Measurements from ENCODE around the gene EEIG1. TPM values are rescaled to one million over a fixed set of nuclear protein-coding genes. Genes with fewer than 3 reads are reported as not detected.

The EEIG1 gene
- total RNA-seq, 1 donor from 2014 or later = 39.1 TPM

DNA sequence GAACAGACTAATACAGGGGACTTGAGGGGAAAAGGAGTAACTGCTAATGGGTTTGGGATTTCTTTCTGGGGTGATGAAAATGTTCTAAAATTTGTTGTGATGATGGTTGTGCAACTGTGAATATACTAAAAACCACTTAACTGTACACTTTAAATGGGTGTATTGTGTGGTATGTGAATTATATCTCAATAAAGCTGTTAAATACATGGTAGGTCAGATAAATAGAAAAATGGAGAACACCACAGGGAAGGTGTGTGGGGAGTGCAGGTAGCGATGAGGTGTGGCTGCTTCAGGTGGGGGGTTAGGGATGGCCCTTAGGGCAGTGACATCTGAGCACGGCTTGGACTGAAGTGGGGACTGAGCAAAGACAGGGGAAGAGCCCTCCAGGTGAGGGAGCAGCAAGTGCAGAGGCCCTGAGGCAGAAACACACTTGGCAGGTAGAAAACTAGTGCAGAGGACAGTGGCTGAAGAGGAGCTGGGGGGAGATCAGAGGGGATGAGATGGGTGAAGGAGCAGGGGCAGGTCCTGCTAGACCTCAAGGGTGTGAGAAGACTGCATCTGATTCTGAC, 20.9 kb downstream of the EEIG1 start:
- no peak for DNase-seq (ENCODE audit: low read depth)

DNA sequence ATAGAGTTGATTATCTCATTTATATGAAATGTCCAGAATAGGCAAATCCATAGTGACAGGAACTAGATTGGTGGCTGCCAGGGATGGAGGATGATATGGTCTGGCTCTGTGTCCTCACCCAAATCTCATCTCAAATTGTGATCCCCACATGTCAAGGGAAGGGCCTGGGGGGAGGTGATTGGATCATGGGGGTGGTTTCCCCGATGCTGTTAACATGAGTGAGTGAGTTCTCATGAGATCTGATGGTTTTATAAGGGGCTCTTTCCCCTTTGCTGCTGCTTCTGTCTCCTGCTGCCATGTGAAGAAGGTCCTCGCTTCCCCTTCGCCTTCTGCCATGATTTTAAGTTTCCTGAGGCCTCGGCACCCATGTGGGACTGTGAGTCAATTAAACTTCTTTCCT, 21.4 kb downstream of the EEIG1 start:
- DNase-seq (ENCODE audit: low read depth) = no peak

DNA sequence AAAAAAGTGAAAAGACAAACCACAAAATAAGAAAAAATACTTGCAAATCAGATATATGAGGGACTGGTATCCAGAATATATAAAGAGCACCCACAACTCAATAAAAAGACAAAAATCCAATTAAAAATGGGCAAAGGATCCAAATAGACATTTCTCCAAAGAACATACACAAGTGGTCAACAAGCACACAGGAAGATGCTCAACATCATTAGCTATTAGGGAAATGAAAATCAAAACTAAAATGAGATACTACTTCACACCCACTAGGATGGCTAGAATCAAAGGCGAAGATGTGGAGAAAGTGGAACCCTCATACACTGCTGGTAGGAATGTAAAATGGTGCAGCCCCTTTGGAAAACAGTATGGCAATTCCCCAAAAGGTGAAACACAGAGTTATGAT, 22.1 kb downstream of the EEIG1 start:
- DNase-seq (ENCODE audit: low read depth) = no peak

DNA sequence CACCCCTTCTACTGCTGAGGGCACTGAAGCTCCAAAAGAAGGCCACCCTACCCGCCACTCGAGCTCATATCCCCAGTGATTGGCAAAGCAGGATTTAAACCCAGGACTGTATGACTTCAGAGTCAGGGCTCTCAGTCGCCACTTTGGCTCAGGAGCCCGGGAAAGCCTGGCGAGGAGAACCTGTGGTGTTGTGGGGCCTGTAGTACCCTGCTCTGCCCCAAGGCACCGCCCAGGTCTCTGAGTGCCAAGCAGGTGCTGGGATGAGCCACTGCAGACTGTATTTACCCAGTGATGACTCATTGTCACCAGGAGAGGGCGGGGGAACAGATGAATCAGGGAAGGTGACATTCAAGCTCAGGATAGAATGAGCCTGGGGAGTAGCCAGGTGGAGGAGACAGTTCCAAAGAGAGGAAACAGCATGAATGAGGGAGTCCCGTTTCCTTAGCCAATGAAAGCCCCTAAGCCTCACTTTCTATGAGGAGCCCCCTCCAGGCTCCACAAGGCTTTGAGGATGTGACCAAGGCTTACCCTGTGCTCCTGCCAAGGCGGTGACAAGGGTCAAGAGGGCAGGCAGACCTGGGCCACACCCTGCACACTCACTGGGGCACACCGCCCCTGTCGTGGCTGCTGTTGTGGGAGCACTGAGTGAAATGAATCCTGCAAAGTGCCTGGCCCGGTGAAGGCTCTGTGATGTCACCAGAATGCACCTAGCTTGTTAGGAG, 25.3 kb downstream of the EEIG1 start:
- DNase-seq (ENCODE audit: low read depth) = peak; percentile 79

DNA sequence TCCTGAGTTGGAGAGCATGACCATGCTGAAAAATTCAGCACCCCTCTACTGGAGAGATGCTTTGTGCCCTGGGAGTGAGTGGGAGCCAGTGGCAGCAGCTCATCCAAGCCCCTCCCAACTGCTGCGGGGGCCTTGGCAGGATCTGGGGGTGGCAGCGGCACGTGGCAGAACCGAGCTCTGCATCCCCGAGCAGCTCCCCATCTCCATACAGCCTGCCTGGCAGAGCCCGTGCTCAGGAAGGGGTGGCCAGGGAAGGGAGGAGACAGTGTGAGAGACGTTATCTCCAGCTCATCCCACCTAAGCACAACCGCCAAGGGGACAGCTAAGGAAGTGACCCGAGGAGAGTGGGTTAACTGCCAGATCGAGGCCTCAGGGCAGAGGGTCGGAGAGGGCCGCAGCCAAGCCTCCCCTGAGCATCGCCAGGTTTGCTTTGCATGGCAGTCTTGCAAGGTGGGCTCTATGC, 25.9 kb downstream of the EEIG1 start:
- DNase-seq (ENCODE audit: low read depth) = no peak

DNA sequence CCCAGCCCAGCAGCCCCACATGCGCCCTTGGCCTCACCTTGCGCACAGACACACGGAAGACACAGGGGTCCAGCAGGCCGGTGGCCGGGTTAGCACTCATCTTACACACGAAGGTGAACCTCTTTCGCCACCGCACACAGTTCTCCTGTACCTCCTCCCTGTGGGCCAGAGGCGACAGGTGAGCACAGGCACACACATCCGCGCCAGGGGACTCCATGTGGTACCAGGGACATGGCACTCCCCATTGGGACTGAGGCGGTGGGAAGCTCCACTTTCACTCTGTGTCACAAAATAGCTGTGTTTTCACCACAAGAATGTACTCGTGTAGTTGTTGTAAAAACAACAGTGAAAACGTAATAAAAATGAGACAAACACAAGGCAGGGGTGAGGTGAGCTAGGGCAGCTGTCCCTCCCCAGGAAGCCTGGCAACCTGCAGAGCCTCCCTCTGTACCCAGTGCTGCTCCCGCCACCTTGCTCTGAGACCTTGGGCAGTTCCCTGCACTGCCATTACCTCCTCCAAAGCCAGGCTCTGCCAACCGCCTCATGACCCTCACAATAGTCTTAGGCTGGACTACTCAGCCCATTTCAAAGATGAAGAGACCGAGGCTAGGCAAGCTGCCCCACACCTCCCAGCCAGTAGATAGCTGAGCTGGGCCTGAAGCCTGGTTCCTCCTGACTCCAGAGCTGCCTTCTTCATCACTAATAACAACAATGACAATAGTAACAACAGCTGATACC, 26.9 kb downstream of the EEIG1 start:
- no peak for DNase-seq (ENCODE audit: low read depth)

DNA sequence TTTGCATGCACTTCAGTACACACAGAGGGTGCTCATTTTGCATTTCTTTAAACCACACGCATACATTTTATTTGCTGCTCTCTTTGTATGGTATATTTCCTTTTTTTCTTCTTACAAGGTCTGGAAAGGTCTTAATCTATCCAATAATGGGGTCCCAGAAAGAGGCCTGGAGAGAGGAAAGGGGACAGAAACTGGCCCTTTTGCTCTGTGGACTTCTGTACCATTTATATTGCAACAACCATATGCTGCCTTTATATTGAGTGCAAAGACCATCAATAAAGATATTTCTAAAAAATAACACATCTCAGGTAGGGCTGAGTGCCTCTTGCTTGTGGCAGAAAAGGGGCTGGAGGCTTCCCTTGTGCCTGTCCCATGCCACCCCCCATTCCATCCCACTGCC, 27.6 kb downstream of the EEIG1 start:
- DNase-seq (ENCODE audit: low read depth) = no peak

DNA sequence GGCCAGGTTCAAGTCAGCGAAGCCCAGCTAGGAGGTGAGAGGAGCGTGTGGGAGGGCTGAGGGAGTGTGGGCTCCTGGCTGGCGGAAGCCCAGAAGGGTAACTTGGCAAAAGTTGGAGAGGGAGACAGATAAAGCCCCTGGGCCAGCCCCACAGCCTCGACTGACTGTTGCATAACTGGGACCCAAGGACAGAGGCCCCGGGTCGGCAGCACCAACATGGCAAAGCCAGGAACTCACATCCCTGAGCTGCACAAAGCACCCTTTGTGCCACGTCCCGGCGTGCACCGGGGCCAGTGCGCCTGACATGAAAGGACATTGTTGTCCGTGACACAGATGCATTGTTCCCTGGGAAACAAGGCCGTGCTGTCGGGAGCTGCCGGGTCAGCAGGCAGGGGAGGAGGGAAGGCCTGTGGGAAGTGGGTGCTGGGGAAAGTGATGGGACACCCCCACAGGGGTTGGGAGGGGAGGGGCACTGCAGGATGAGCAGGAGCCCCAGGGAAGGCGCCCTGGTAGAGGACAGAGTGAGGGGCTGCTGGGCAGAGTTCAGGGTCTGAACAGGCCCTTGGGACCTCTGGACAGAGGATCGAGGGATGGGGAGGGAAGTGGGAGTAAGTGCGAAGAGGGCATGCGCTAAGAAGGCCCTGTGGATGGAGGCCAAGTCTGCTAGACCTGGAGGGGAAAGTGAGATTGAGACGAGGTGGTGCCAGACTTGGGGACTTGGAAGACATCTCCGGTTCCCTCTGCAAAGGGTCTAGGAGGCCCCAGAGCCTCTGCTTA, 30.1 kb downstream of the EEIG1 start:
- no peak for DNase-seq (ENCODE audit: low read depth)

DNA sequence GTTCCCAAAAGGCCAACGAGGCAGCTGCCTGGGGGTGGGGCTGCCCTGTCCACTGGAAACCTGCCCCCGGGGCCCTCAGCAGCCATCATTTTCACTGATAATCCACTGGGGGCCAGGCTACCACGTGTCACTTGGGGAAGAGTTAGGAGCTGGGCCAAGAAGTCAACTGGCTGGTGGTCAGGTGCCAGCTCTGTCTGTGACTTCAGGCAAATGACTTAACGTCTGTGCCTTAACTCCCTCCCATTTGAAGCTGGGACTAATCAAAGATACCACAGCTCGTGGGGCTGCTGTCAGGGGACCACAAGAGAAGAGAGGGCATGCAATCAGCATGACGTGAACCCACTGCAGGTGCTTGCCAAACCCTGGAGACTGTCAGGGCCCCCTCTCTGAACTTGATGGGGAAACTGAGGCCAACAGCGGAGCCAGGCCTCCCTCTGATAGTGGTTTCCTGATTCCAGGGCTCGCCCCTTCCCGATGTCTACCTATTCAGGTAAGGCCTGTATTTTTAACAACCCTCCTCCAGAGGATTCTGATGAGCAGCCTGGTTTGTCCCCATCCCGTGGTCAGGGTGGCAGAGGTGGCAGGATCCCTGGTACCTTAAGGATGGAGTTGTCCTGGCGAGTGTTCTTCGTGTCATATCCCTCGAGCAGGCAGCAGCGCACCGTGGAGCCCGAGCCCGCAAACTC, 30.8 kb downstream of the EEIG1 start:
- DNase-seq (ENCODE audit: low read depth) = no peak

DNA sequence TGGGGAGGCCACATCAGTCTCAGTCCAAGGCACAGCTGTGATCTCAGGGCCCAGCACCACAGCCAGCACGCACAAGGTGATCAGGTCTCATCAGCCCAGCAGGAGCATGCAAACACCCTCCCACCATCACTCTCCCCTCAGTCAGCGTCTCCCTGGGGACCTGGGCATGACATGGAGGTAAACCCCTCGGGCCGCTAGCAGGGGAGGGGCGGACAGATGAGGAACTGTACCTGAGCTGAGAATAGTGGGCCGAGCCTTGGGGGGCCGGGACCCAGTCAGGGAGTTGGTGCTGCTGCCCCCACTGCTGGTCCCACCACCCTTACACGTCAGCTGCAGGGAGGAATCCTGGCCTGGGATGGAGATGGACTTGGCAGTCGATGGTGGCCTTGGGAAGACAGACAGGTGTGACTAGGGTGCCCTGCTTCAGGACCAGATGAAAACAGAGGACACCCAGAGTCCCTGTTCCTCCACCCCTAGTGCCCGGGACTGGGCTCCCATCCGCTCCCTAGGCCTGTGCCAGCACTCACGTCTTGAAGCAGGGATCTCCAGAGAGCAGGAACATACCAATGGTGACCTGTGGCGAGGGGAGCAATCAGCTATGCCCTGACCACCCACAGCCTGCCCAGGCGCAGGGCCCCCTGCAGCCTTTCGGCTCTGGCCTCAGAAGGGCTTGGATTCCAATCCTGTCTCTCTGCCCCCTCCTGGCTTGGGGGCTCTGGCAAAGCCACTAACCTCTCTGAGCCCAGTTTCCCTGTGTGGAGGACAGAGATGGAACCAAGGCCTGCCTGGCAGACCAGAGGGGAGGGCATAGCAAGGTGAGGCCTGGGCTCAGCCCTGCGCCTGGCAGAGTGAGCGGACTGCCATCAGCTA, 32.7 kb downstream of the EEIG1 start:
- no peak for DNase-seq (ENCODE audit: low read depth)

DNA sequence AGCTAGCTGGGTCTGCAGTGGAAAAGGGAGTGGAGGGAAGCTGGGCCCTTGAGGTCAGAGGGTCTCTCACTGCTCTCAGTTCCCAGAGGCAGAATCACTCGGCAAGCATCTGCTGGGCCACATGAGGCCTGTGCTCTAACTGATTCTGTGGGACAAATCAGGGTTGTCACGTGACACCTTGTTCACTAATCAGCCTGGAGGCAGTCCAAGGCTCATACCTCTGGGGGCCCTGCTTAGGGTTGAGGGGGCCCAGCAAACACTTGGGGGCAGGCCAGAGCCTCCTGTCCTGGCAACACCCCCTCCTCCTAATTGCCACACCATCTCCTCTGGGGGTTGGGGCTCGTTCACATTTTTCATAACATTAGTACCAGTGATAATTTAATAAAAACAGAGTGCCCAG, 34.1 kb downstream of the EEIG1 start:
- DNase-seq (ENCODE audit: low read depth) = no peak

DNA sequence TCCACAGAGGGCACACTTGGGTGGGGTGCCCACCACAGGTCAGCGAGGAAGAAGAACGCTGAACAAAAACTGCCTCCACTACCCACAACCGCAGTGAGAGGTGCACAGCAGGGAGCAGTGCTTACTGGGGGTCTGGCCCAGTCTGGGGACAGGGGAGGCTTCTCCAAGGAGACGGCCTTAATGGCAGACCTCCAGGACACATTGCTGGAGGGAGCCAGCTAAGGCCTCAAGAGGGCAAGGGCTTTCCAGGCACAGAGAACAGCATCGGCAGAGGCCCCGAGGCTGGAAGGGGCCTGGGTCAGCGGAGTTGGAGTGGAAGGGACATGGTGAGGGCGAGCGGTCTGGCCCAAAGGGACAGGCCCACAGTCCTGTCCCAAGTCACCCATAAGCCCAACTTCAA, 34.8 kb downstream of the EEIG1 start:
- DNase-seq (ENCODE audit: low read depth) = no peak

DNA sequence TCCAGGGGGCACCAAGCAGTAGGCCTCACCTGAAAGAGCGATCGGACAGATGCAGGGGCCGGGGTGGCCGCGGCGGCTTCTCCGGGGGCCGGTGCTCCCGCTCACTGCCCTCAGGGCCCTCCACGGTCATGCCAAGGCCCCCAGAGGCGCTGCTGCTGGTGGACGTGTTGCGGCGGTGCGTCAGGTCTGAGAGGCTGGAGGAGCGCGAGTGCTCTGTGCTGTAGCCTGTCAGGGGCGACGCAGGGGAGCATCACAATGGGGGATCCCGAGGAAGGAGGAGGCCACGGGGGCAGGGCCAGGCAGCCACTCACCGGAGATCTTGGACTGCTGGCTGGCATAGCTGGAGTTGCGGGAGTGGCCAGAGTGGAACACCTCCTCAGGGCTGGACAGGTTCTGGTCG, 35.5 kb downstream of the EEIG1 start:
- no peak for DNase-seq (ENCODE audit: low read depth)

DNA sequence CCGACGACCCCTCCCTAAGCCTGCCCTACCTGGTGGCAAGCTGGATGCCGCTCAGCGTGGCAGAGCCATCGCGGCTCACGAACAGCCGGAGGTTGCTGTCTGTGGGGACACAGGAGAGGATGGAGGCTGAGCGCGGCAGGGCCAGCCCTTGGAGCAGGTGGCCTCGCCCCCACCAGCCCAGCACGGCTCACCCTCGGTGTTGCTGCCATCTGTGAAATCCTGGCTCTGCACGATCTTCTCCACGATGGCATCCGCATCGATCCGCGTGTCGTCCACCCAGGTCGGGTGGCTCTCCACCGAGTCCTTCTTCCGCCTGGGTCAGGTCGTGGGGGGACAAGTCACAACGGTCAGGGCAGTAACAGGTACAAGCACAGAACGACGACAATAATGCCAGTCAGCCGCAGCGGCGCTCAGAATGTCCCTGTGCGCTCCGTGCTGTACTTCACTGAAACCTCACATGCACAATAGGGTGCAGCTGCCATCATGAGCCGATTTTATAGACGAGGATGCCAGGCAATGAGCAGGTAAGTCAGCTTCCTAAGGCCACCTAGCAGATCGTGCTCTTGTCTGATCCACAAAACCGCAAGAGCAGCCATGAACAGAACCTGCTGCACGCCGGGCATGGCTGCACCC, 36.1 kb downstream of the EEIG1 start:
- no peak for DNase-seq (ENCODE audit: low read depth)

DNA sequence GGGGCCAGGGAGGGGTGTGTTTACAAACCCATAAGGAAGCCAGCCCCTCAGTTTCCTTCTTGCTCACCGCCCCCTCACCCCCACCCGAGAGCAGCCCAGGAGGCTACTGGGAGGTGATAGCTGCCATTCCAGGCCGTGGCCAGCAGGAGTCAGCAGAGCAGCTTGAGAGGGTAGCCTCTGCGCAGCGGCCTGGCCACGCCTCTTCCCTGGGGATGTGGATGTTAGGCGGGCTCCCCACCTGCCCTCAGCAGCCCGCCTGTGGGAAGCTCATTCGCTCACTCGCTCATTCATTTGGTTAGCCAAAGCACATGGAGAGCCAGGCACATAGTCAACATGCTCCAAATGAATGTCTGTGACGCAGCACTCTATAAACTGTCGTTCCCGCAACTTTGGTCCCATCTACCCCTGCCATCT, 37.1 kb downstream of the EEIG1 start:
- peak; percentile 41 for DNase-seq (ENCODE audit: low read depth)

DNA sequence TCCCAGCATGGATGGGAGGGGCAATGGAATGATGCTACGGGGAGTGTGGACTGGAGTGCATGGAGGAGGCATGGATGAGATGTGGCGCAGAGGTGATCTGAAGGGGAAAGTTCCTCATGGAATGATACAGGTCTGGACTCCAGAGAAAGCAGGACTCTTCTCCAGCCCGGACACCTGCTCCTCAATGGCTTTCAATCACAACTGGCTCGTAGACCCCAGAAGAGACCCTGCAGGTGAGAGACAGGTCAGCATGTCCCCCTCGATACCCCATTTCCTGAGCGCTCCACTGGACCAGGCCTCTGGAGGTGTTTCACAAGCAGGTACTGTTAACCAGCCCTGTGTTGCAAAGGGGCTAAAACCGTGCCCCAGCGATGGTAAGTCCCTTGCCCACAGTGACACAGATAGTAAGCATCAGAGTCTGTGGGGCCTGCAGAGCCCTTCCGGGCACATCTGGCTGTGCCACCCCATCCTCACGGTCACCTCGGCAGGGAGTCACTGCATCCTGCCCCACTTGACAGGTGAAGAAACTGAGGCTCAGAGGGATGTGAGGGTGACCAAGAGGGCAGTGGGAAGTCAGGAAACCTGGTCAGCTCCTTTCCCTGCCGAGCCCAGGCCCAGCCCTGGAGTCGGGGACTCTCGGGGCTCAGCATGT, 37.7 kb downstream of the EEIG1 start:
- DNase-seq (ENCODE audit: low read depth) = no peak

DNA sequence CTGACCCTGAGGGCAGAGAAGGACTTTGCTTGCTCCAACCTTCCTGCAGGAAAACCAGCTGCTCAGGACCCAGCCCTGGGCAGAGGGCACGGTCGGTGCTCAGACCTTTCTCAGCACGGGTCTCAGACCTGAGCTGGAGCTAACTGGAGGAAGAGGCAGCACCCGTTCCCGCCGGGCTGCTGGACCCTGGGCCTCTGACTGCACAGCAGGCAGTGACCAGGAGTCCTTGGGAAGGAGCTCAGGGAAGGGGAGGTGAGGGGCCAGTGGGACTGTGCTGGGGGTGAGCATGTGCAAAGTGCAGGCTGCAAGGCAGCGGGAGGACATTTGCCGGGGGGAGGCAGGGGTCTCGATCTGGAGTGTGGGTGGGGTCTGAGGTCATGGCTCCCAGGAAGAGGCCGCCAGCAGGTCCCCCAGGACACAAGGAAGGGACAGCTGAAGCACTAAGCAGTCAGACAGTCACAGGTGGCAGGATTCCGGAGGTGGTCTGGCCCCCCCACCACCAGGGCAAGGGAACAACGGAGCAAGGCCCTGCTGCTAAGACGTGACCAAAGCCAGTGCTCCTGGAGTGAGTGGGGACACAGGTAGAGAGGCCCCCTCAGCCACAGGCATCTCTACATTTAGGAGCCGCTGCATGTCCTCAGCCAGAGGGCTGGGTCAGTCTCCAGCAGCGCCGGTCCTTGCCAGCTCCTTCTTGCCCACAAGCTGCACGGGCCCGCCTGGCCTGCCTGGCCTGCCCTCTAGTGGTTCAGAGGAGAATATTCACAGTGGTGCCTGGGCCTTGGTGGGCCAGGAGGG, 38.4 kb downstream of the EEIG1 start:
- peak; percentile 38 for DNase-seq (ENCODE audit: low read depth)

DNA sequence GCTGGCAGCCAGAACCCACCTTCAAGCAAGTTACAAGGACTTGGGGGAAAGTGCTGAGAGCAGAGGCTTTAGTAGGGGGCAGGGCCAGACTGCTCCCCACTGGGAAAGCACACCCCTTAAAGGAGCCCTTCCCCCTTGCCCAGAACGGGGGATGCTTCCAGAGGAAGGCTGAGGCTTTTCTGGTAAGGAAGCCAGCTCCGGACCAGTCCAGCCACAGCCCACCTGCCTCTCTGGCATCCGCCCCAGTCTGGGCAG, 38.9 kb downstream of the EEIG1 start:
- DNase-seq (ENCODE audit: low read depth) = no peak
